Measurements from ENCODE around the gene ORAI2. TPM values are rescaled to one million over a fixed set of nuclear protein-coding genes. Genes with fewer than 3 reads are reported as not detected.

The ORAI2 gene
- 20.0 TPM for total RNA-seq
- long read RNA-seq, full-length matches to known transcripts = 53 of 79 reads
- long read RNA-seq, partial matches to known transcripts = 0 of 79 reads
- long read RNA-seq, other reads (novel, unspliced or antisense) = 26 of 79 reads

DNA sequence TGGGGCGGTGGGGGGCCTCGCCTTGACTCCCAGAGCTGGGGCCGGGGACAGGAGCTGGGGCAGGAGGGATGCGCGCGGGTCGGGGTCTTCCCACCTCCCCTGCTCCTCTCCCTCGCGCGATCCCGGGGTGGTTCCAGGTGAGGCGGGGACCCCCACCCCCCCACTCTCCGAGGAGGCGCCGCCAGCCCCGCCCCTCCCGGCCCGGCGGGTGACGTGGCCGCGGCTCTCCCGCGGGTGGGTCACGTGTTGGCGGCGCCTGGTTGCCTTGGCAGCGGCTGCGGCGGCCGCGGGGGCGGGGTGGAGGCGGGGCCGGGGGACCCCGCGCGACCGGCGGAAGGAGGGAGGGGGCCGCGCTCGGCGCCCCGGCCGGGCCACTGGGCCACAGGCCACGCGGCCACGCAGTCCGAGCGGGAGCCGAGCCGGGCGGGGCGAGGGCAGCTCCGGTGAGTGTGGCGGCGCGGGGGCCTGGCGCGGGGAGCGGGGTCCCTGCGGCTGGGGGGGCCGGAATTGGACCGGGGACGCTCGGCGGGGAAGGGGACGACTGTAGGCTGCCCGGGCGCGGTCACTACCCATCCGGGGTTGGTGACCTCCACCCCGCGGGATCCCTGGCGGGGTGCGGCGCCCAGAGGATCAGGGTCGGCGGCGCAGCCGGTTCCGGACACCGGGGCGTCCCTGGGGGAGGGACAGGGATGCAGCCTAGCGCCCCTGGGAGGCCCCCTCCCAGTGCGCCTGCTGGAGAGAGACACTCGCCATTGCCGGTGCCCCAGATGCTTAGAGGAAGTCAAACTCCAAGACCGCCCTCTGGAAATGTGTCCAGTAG is at the start of gene ORAI2:
Gene ORAI2, plus strand, starts transcription at position 357 of the 820 bp plus-strand sequence. CDS start 5,382 bp downstream, outside the sequence.
- H3K27ac ChIP-seq = peak within 1 kb of the TSS; percentile 79
- H3K4me1 ChIP-seq = peaks cover 14% of the 10 kb centered on the region
- H3K9me3 ChIP-seq = no peaks in the 10 kb centered on the region
- no peaks in the 10 kb centered on the region for H3K36me3 ChIP-seq
- no peaks in the 10 kb centered on the region for H3K27me3 ChIP-seq
- peak; percentile 91 for DNase-seq
- ATAC-seq = peak; percentile 87
- TF ChIP-seq, protein P1, sequence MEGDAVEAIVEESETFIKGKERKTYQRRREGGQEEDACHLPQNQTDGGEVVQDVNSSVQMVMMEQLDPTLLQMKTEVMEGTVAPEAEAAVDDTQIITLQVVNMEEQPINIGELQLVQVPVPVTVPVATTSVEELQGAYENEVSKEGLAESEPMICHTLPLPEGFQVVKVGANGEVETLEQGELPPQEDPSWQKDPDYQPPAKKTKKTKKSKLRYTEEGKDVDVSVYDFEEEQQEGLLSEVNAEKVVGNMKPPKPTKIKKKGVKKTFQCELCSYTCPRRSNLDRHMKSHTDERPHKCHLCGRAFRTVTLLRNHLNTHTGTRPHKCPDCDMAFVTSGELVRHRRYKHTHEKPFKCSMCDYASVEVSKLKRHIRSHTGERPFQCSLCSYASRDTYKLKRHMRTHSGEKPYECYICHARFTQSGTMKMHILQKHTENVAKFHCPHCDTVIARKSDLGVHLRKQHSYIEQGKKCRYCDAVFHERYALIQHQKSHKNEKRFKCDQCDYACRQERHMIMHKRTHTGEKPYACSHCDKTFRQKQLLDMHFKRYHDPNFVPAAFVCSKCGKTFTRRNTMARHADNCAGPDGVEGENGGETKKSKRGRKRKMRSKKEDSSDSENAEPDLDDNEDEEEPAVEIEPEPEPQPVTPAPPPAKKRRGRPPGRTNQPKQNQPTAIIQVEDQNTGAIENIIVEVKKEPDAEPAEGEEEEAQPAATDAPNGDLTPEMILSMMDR (IDR thresholded peaks at IDR 0.05) = no peak
- intact Hi-C loops (cut with DNase I) = no loop called here
- peak within 1 kb of the TSS; percentile 81 for H3K4me3 ChIP-seq

DNA sequence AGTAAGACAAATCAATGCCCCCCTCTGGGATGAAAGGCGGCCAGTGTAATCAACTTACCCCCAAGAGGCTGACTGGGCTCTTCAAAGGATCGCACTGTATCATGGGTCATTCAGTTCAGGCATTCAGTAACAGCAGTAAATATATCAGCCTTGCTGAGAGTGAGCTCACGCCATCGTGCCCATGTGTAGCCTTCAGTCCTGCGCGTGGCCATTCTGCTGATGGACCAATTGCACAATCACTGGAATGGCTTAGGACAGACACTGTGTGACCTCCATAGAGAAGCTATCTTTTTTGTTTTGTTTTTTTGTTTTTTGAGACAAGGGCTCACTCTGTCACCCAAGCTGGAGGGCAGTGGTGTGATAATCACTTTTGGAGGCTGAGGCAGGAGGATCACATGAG is 46.3 kb upstream of the ORAI2 start:
- Histone ChIP-seq H3K4me3 (no peak overlapping the region), H3K4me1 (no peaks in the 10 kb centered on the region), H3K27ac (no peak overlapping the region), H3K27me3 (no peaks in the 10 kb centered on the region), H3K36me3 (peaks cover 15% of the 10 kb centered on the region), H3K9me3 (no peaks in the 10 kb centered on the region)
- intact Hi-C loops (cut with DNase I) = no loop called here
- TF ChIP-seq, protein P1 (IDR thresholded peaks at IDR 0.05) = no peak
- DNase-seq (no peak), ATAC-seq (no peak)

DNA sequence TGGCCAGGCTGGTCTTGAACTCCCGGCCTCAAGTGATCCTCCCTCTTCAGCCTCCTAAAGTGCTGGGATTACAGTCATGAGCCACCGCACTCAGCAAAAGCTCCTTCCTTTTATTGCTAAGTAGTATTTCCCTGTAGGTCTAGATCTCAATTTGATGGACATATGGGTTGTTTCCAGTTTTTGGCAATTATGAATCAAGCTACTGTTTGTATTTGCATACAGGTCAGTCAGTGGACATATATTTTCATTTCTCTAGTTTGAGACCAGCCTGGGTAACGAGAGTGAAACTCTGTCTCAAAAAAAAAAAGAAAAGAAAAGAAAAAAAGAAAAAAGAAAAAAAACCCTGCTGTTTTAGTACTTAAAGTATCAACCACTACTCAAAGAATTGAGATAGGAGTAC is 43.6 kb upstream of the ORAI2 start:
- H3K4me3 ChIP-seq = no peak overlapping the region
- no peaks in the 10 kb centered on the region for H3K27me3 ChIP-seq
- TF ChIP-seq, protein P1 (IDR thresholded peaks at IDR 0.05) = no peak
- H3K36me3 ChIP-seq = peaks cover 15% of the 10 kb centered on the region
- no peaks in the 10 kb centered on the region for H3K9me3 ChIP-seq
- H3K4me1 ChIP-seq = no peaks in the 10 kb centered on the region
- H3K27ac ChIP-seq = no peak overlapping the region
- DNase-seq = no peak
- ATAC-seq = no peak
- intact Hi-C loops (cut with DNase I) = loop anchor here (5.0 kb wide), 1 partner anchor 108 kb away; no protein-coding TSS in a partner anchor

GRCh38 chr7:102390697-102391484 is 42.5 kb upstream of the ORAI2 start:
- no peaks in the 10 kb centered on the region for H3K27me3 ChIP-seq
- no peak overlapping the region for H3K4me3 ChIP-seq
- ATAC-seq (peak; percentile 97), DNase-seq (peak; percentile 87)
- no peaks in the 10 kb centered on the region for H3K9me3 ChIP-seq
- intact Hi-C loops (cut with DNase I) = loop anchor here (5.0 kb wide), 1 partner anchor 109 kb away; no protein-coding TSS in a partner anchor
- no peaks in the 10 kb centered on the region for H3K4me1 ChIP-seq
- peaks cover 15% of the 10 kb centered on the region for H3K36me3 ChIP-seq
- TF ChIP-seq, protein P1 (IDR thresholded peaks at IDR 0.05) = peak; percentile 93
- no peak overlapping the region for H3K27ac ChIP-seq

DNA sequence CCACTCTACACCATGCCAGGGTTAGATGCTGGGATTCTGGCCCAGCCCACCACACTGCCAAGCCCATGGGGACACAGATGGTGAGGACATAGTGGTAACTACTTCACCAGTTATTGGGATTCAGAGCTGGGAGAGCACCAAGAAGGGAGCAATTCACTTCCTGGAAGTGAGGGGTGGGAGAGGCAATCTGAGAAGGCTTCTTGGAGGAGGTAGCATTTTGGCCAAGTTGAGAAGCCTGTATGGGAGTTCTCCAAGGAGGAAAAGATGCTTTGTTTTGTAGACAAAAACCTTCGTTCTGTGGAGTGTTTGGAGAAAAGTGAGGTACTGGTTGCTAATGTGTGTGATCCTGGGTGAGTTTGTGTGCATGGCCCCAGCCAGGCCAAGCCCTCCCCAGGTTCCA is 41.0 kb upstream of the ORAI2 start:
- DNase-seq (no peak), ATAC-seq (no peak)
- H3K4me3 ChIP-seq = no peak overlapping the region
- TF ChIP-seq, protein P1 (IDR thresholded peaks at IDR 0.05) = no peak
- H3K9me3 ChIP-seq = no peaks in the 10 kb centered on the region
- no peak overlapping the region for H3K27ac ChIP-seq
- H3K27me3 ChIP-seq = no peaks in the 10 kb centered on the region
- peaks cover 6% of the 10 kb centered on the region for H3K4me1 ChIP-seq
- peaks cover 1% of the 10 kb centered on the region for H3K36me3 ChIP-seq
- intact Hi-C loops (cut with DNase I) = loop anchor here (5.0 kb wide), 1 partner anchor 110 kb away; no protein-coding TSS in a partner anchor
